Loucy (cell line): Measurements from ENCODE around the gene GABBR2.

ENCODE experiments used
- EZH2phosphoT487 ChIP-seq: fragments of 200-600 bp; IDR thresholded peaks from 2 replicates; pipeline ENCODE4 v1.6.1; 2018; ENCODE audit warnings: antibody characterized with exemption, mild to moderate bottlenecking, moderate library complexity, borderline replicate concordance
- TF ChIP-seq, protein P1 (sequence below): fragments of 200-600 bp; sonication (generic); conservative IDR thresholded peaks from 2 replicates; pipeline ENCODE4 v1.5.1; 2014; ENCODE audit warnings: mild to moderate bottlenecking, antibody characterized with exemption, low read length

GRCh38 chr9:98284754-98285153 lies 424.0 kb downstream of the GABBR2 start:
- TF ChIP-seq, protein P1, sequence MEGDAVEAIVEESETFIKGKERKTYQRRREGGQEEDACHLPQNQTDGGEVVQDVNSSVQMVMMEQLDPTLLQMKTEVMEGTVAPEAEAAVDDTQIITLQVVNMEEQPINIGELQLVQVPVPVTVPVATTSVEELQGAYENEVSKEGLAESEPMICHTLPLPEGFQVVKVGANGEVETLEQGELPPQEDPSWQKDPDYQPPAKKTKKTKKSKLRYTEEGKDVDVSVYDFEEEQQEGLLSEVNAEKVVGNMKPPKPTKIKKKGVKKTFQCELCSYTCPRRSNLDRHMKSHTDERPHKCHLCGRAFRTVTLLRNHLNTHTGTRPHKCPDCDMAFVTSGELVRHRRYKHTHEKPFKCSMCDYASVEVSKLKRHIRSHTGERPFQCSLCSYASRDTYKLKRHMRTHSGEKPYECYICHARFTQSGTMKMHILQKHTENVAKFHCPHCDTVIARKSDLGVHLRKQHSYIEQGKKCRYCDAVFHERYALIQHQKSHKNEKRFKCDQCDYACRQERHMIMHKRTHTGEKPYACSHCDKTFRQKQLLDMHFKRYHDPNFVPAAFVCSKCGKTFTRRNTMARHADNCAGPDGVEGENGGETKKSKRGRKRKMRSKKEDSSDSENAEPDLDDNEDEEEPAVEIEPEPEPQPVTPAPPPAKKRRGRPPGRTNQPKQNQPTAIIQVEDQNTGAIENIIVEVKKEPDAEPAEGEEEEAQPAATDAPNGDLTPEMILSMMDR: no peak
- TF ChIP-seq EZH2phosphoT487: no peak
